HEK293T (cell line): ENCODE results near the gene BBS10.

Experiments used
- ELF4 ChIP-seq: fragments of 450-650 bp; IDR thresholded peaks from 2 replicates; pipeline ENCODE4 v1.6.1; 2017; ENCODE audit warnings: antibody characterized with exemption
- FOXA1 ChIP-seq: fragments of 450-650 bp; IDR thresholded peaks from 2 replicates; pipeline ENCODE4 v1.6.1; 2016; ENCODE audit warnings: mild to moderate bottlenecking
- FOXK2 ChIP-seq: fragments of 450-650 bp; IDR thresholded peaks from 2 replicates; pipeline ENCODE4 v1.6.1; 2016; ENCODE audit warnings: mild to moderate bottlenecking

- TF ChIP-seq ELF4: no peak
- TF ChIP-seq FOXA1: no peak
- no peak for TF ChIP-seq FOXK2
These were observed 18.6 kb downstream of the BBS10 start for GRCh38 chr12:76329606-76330005.
